Sigmoid colon (tissue), 4 donors: Measurements from ENCODE around the gene ACSL5.

Source experiments
- CTCF ChIP-seq, 4 experiments: fragments of 450-650 bp in 3 of 4; fragments of 200-600 bp in 1 of 4; IDR thresholded peaks; one replicate each; pipeline ENCODE4 v1.5.1; 2016 to 2019; ENCODE audit warnings: antibody characterized with exemption in 4 of 4, mild to moderate bottlenecking in 3 of 4, moderate library complexity in 2 of 4
- EP300 ChIP-seq, 4 donors: sonication (generic); formaldehyde crosslinking; IDR thresholded peaks; one replicate each; pipeline ENCODE4 v1.6.1; 2017; ENCODE audit warnings: antibody characterized with exemption in 4 of 4

GRCh38 chr10:112338957-112339356 lies 35.0 kb upstream of the ACSL5 start:
- no peak for TF ChIP-seq CTCF (IDR thresholded peaks at IDR 0.05)
- no peak for TF ChIP-seq EP300 (IDR thresholded peaks at IDR 0.05)
